Stimulated activated naive CD4-positive, alpha-beta T cell treated with Interleukin-2 at 50 U/mL for 16 hours (primary cell): Measurements from ENCODE around the gene WWOX.

Source experiments
- DNase-seq: peaks from one replicate; lab custom pipeline; 2025; lab: John Stamatoyannopoulos, UW

The WWOX gene

DNA sequence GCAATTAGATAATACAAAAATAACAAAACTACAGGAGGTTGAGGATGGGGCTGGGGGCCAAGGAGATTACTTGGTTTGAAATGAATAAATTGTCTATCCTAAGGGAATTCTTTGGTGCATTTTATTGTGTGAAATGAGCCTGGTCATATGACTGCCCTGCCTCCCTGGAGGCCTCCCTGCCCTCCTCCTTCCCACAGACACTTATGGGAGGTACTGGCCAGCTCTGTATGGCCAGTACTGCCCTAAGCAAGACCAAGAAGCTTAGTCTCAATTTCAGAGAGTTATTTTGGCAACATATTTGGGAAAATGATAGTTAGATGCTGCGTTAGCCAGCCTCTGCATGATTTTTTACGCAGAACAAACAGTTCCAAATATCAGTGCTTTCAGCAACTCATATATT, 511.9 kb downstream of the WWOX start:
- no peak for DNase-seq

DNA sequence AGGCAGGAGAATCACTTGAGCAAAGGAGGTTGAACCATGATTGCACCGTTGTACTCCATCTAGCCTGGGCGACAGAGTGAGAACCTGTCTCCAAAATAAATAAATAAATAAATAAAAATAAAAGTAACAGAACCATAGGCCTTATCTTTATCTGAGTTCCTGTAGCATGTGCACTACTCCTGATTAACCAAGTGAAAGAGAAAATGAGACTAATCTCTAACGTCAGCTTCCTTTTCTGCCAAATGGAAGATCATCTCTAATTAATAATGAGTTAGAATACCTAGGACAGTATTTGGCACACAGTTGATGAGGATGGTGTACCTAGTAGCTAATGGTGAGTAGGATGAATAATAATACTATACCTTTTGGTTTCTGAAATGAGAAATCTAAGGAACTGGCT, 520.4 kb downstream of the WWOX start:
- DNase-seq, result no peak

DNA sequence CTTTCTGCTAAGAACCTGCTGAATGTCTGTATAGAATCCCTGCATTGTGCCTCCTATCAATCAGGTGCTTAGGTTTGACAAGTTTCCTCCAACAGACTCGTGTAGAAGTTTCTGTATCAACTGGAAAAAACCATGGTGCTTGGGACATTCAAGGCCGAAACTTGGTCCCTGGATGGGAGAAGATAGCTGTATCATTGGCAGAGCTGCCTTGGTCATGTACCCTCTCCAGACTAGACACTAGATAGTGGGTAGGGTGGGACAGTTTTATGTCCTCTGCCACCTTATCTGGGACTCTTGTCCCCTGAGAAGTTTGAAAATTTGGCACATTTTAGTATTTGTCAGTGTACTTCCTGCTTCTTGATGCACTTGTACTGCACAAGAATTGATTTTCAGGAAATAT, 520.8 kb downstream of the WWOX start:
- no peak for DNase-seq

DNA sequence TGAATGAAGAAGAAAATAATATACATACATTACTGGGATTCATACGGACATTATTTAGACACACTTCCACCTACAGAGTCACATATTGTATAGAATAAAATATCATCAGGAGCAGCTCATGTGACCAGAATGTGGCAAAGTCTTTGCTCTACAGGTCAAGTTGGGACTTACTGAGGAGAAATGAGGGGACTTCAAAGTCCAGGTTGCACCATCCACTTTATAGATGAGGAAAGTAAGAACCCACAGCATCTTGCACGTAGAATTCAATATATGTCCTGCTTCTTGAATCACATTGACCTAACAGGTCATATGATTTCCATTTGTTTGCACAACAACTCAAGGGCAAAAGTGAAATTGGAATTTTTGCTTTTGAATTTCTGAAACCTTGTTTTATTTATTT, 524.3 kb downstream of the WWOX start:
- no peak for DNase-seq

DNA sequence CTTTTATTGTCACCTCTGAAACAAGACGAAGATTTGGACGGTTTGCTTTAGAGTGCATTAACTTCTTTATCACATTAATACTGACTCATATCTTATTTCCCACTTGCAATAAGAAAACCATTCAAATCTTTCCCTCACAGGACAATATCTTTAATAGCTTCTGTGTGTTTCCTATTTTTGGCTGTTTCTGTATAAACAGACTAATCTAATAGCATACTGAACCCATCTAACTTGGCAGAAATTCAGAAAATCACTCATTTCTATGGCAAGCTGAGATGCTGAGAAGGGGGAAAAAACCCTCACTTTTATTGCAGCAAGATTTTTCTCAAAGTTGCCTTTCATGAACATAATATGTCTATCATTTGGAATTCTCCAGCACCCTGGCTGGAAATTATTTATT, 524.9 kb downstream of the WWOX start:
- DNase-seq, result no peak

DNA sequence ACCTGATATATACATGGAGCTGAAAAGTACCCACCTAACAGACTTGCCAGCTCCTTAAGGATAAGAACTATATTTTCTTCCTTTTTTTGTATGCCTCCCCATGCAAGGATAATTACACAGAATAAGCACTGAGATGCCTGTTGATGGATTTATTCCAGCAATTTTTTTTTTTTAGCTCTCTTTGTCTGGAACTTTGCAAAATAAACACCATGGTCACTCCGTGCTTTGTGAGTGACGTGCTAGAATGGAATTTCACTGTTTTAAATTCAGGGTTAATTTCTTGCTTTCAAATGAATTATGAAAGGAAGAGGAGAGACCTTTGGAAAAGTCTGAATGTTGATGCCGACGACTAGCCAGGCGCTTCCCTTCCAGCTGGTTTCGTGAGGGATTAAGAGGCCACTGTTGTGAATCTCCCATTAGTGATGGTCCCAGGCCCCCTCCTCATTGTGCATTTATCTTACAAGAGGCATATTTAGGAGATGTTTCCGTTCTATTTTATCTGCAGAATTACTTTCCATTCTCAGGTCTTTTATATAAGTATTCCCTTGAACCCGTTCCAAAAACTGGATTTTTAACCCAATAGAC, 529.1 kb downstream of the WWOX start:
- no peak for DNase-seq

DNA sequence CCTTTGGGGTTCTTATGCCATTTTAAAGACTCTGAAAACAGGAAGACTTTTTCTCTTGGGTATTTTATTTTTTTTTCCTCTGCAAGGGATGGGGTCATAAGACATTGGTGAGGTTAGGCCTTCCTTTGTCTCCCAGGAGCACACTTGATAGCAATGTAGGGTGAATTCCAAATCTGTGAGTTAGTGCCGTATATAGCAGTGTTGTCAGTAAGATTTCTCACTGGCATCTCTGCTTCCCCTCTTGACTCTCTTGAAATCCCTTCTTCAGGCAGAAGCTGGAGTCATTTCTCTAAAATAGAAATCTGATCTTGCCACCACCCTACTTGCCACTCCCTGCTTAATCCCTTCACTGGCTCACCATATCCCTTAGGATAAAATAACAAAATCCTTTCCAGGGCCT, 529.7 kb downstream of the WWOX start:
- no peak for DNase-seq

DNA sequence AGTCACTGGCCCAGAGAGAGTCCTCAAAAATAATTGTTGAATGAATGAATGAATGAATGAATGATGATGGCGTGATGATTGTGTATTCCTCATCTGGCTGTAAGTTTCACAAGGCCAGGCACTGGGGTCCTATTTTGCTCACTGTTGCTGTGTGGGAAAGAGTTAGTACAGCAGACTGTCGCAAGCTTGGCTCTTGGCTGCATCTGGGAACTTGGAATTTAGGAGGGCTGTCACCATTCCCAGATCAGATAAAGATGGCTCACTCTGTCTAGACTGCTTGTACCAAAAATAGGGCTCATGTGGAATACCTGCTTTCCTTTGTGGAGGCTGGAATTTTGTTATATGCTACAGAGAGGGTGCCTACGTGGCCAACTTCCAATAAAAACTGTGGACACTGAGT, 530.6 kb downstream of the WWOX start:
- DNase-seq, result no peak

DNA sequence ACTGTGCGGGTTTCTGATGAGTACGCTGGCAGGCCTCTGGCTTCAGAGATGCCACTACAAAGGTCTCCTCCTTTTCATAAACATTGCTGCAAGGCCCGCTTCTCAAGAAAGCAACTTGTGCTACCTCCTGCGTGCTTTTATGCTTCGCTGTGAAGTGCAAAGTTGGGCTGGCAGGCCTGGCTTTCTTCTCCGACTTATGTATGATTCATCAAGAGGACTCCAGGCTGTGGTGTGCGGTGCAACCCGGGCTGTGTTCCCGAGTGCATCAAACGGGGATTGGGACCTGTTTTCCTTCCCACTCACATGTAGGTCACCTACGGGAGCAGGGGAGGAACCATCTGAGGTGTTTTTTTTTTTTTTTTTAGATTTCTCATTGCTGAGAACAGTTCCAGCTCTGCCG, 534.1 kb downstream of the WWOX start:
- no peak for DNase-seq

DNA sequence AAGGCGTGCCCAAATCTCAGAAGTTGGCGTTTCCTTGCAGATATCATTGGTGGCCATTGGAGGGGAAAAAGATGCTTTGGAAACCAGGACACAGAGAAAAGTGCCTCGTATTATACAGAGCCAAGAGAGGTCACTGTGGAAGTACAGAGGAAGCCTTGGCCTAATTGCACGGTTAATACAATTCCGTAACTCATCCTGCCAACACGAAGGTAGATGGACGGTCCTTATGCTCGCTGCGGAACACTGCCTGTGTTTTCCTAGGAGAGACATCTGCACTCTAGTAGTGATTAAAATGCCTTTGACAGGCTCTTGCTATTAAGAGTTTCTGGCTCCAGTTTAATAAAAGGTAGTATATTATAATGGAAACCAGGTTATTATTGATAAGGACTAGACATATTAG, 536.4 kb downstream of the WWOX start:
- DNase-seq, result no peak

DNA sequence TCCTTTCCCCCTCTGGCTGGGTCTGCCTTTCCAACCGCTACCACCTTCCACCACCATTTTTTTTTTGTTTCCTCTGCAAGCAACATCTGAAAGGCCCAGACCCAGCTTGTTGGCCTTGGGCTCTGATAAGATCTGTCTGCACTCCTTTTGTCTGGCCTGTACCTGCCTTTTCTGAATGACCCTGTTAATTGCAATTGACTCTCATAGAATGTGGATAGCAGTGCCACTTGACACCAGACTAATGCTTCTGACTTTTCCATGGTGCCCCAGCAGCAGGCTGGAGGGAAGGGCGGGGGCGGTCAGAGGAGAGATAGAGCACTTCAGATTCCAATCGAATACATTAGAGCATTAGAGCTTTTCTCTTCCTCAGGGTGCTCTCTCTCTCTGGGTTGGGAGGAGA, 538.9 kb downstream of the WWOX start:
- no peak for DNase-seq

DNA sequence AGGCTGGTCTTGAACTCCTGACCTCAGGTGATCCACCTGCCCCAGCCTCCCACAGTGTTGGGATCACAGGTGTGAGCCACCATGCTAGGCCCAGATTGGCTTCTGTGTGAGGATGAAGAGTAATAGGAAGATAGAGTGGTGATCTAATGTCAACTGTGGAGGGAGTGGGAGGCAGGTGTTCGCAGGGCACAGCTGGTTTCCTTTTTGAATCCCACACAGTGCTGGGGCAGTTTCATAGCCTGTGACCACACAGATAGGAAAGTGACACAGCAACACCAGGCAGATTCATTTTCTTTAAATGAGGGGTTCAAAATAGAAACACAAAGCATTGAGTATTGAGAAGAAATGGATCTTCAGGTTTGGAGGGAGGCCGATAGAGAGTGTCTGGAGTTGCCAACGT, 540.3 kb downstream of the WWOX start:
- DNase-seq, result no peak

DNA sequence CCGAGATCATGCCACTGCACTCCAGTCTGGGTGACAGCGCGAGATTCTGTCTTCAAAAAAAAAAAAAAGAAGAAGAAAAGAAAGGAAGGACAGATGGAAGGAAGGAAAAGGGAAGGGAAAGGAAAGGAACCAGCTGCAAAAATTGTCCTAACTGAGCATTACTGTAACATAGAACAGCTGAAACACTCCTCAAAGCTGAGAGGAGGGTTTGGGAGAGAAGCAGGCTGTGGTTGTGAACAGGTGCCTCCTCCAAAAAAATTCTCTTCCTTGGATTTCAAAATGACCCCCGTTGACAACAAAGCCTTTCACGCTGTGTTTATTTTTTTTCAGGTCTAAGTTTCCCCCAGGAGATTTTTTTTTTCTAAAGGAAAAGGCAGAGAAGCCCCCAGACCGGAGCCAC, 541.4 kb downstream of the WWOX start:
- no peak for DNase-seq

DNA sequence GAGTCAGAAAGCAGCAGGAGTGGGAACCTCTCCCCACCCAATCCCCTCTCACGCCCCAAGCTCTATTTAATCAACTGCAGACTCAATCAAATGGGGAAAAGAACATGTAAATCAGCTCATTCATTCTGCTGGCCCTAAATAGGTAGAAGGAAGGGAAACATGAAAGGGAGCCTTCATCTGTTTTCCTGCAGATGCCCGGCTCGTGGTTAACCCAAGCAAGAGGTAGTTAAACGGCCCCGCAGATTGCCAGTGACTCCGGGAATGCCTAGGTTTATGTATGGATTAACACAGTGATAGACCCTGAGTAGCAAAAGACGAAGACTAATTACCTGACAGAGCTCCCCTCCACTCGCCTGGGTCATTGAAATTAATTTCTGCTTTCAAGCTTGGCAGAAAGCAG, 542.0 kb downstream of the WWOX start:
- DNase-seq, result no peak

DNA sequence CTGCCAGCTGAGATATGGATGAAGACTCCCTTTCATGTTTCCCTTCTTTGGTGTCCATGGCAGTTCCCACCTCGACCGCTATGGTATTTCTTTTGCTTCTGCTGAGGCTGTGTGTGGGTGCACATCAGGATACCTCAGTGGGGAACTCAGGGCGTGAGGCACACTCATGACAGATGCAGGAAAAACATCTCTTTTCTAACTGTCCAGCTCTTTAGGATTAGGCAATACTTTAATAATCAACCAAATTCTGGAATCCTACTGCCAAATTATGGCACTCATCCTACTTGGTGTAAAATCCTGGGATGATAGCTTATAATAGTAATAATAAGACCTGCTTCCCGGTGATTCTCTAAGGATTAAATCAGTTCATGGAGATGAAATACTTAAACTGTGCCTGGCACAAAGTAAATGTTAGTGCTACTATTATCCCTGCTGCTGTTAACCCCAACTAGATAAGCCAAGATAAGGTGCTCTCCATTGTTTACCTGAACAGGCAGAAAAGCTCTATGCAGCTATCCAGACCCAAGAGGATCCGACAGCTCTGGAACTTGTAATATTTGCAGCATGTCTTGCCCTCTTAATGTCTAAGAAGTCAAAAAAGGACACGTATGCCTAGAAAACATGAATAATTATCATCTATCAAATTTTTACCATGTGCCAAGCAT, 543.3 kb downstream of the WWOX start:
- no peak for DNase-seq

DNA sequence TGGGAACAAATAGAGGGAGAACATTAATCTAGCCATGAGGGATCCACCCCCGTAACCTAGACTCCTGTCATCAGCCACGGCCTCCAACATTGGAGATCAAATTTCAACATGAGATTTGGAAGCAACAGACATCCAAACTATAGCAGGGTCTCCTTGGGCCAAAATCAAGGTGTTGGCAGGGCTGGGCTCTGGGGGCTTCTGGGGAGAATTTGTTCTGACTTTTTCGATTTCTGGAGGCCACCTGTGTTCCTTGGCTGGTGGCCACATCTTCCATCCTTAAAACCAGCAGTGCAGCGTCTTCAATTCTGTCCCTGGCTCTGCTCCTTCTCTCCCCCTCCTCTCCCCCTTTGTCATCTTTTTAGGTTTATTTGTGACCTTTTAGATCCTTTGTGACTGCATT, 546.2 kb downstream of the WWOX start:
- DNase-seq, result no peak

DNA sequence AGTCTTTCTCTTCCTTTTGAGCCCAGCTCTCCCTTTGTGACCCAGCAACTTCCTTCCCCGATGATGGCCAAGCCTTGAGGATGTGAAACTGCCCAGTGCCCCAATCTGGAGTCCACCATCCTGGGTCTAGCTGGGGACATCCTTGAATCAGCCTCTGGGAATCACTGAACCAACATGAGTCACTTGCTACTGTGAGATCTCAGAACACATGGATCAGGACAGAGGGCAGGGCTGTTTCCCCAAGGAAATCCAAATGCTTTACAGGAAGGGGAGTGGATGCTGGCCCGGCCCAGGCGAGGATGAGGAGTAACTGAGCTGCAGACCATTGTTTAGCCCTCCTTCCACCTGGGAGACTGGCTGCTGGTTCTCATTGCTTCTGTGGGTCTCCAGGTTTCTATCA, 547.6 kb downstream of the WWOX start:
- no peak for DNase-seq

DNA sequence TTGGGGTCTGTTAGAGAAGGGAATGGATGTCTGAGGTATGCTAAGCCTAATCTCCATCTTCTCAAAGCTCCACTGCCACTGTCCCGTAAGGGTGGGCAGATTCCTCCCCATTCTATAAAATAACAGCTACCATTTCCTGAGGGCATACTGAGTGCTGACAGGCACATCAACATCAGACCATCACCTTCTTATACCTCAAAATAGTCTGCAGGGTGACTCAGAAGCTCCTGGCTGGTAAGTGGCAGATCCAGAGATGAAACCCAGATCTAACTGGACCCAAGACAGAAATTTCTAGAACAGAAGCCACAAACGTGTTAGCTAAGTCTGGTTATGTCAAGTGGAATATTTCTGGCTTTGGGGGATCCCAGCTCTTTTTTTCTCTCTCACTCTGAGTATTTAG, 548.0 kb downstream of the WWOX start:
- DNase-seq, result no peak

DNA sequence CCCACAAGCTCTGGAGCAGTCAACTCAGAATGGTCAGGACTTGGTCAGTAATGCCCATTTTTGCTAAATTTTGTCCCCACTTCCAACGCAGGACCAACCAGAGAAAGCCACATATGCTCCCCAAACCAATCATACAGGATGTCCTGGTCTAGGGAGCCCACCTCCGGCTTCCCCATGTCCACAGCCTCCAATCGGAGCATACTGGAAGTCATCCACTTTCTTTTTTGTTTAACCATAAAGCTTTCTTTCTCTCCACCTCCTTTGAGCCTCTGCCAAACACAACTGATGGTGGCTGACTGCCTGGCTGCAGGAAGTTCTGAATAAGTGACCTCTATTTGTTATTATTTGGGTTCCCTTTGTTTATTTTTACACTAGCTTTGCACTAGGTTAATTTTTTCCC, 549.1 kb downstream of the WWOX start:
- no peak for DNase-seq

DNA sequence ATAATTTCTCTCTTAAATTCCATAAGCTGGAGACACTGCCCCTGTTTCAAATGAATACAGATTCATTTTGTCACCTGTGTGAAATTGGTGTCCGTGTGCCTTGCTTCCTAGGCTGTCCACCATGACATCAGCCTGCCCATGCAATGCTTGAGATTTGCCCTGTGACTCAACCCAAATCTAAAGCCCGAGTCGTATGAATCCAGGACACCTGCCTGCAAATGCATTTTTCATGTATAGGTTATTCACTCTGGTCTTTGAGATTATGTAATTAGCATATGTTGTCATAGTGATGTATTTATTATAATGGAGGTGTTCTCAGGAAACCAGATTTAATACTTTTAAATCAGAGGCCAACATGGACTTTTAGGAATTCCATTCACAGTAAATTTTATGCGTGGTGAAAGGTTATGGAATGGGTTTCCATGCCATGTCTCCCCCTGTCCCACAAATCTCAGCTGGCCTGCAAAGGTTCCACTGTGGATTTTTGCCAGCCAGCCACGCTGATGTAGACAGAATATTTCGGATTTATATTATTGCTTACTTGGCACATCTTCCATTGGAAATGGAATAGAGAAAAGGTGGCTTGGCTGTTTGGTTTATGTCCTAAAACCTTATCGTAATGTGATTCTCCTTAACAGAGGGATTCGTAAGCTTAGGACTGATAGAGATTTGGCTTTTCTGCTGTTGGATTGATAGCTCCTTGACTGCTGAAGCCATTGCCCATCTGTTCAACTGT, 551.1 kb downstream of the WWOX start:
- no peak for DNase-seq

DNA sequence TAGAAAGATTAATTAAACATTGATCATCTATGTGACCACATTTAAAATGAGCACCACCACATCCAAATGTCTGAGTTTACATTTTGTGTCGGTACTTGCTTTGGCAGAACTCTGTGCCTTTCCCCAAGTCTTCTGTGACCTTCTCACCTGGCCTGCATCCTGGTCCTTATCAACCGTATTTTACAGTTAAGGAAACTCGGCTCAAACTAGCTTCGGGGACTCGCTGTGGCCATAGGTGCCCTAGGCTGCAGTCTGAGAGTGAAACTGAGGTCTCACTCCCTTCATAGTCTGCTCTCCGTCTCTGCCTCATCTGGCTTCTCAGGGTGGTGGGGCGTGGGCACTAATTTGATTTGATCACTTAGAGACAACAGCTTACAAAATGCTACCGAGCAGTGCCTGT, 555.5 kb downstream of the WWOX start:
- no peak for DNase-seq

DNA sequence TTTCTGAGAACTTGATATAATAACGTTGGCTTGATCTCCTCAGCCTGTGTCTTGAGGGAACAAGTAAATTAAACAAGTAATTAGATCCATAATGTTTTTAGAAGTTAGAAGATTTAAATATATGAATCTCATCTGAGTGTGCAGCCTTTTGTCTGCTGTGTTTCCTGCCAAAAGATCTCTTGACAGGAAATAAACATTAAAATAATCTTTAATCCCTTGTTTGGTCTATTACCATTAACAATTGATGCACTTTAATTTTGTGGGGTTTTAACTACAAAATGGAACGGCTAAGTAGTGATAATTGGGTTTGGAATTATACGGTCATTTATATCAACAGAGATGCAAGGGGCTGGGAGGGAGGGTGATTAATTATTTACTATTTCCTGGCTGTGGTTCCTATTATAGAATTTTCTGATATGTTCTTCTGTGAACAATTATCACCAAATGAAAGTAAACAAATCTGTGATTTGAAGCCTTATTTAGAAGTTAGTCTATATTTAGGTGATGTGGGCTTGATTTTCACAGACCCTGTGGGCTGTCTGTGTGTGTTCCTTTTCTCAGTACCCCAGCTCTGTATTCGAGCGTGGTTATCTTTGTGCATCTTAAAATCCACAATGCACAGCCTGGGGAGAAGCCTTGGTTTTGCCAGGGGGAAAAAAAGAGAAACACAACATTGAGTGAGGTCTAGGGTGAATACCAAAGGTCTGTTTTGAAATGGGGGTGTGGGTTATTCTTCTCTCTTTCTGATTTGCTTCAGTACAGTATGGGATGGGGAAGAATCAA, 556.1 kb downstream of the WWOX start:
- DNase-seq, result no peak

DNA sequence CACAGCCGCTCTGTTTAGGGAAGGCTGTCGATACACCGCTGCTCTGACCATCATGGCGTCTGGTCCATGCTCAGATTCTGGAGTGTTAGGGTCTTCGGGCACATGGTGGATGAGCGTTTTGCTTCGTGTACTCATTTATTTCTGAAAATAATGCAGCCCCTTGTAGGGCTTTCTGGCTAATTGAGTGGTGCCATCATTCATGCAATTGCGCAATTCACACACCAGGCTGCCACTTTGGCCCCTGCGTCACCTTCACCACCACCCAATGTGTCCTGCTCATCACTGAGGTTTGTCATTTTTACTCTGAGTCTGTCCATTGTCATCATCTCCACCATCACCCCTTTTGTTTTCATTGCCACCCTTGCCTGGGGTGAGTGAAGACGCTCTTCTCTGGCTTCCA, 557.4 kb downstream of the WWOX start:
- DNase-seq, result no peak
